ENCODE measurements around the gene IFNW1.

DNA sequence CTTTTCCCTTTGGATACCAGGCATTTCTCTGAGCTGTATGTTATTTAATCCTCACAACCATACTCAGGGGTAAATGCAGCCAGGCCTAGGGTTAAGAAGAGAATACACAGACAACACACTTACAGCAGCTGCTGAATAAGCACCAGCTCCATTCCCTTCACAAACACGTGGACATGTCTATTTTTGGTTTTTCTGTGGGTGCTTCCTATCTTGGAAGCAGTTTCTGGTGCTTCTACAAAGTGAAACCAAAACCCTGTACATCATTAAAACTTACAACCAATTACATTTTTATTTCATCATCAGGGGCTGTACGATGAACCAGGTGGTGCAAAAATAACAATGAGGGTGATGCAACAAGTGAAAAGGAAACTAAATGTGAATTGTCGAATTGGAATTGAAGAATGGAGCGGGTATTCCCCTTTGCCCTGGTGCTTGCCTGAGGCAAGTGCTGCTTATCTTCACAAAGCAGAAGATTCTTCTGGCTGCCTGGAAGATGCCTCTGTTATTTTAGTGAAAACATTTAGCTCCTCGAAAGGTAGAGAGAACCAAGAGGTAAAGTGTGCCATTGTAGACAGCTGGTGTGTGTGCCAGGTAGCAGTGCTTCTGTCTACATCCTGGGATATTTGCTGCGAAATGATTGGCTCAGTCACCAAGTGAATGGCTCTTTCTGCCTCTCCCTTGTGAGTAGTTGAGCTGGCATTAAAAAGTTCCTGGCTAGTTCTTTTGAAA, 45.3 kb downstream of the IFNW1 start:
- TF ChIP-seq EZH2 (IDR thresholded peaks at IDR 0.05; ENCODE audit: borderline replicate concordance, low read depth, low read length, severe bottlenecking) (no peak), POLR2A (IDR thresholded peaks at IDR 0.05; ENCODE audit: low read depth, low read length) (no peak), POLR2AphosphoS5 (IDR thresholded peaks at IDR 0.05; ENCODE audit: insufficient read depth, low read depth, low read length) (no peak)
- TF ChIP-seq, protein P1, sequence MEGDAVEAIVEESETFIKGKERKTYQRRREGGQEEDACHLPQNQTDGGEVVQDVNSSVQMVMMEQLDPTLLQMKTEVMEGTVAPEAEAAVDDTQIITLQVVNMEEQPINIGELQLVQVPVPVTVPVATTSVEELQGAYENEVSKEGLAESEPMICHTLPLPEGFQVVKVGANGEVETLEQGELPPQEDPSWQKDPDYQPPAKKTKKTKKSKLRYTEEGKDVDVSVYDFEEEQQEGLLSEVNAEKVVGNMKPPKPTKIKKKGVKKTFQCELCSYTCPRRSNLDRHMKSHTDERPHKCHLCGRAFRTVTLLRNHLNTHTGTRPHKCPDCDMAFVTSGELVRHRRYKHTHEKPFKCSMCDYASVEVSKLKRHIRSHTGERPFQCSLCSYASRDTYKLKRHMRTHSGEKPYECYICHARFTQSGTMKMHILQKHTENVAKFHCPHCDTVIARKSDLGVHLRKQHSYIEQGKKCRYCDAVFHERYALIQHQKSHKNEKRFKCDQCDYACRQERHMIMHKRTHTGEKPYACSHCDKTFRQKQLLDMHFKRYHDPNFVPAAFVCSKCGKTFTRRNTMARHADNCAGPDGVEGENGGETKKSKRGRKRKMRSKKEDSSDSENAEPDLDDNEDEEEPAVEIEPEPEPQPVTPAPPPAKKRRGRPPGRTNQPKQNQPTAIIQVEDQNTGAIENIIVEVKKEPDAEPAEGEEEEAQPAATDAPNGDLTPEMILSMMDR (IDR thresholded peaks at IDR 0.05; ENCODE audit: extremely low read depth in 1 of 2, insufficient read depth in 1 of 2, low read depth in 1 of 2, low read length in 2 of 2), result no peak
- TF ChIP-seq, protein P2, sequence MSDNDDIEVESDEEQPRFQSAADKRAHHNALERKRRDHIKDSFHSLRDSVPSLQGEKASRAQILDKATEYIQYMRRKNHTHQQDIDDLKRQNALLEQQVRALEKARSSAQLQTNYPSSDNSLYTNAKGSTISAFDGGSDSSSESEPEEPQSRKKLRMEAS (IDR thresholded peaks at IDR 0.05; ENCODE audit: insufficient read depth, insufficient read length), result no peak
